Measurements from ENCODE around the gene FUT6. TPM values are rescaled to one million over a fixed set of nuclear protein-coding genes. Genes with fewer than 3 reads are reported as not detected.

Gene FUT6
- total RNA-seq, 1 donor, result not detected

- TF ChIP-seq CTCF (IDR thresholded peaks at IDR 0.05; ENCODE audit: insufficient read depth, low read depth, low read length), result no peak
- H3K4me3 ChIP-seq (ENCODE audit: low read depth, low read length), result no peak overlapping the region
Measured at GRCh38 chr19:5837761-5838352, 1.6 kb downstream of the FUT6 start.

GRCh38 chr19:5832527-5833216, 6.8 kb downstream of the FUT6 start:
- H3K4me3 ChIP-seq (ENCODE audit: low read depth, low read length), result no peak overlapping the region
- TF ChIP-seq CTCF (IDR thresholded peaks at IDR 0.05; ENCODE audit: insufficient read depth, low read depth, low read length), result no peak
- no peak for DNase-seq (ENCODE audit: low read depth)

More at GRCh38 chr19:5837761-5838352, 1.6 kb downstream of the FUT6 start:
- DNase-seq (ENCODE audit: low read depth), result no peak

GRCh38 chr19:5832061-5832460, 7.4 kb downstream of the FUT6 start:
- H3K4me3 ChIP-seq (ENCODE audit: low read depth, low read length), result no peak overlapping the region
- TF ChIP-seq CTCF (IDR thresholded peaks at IDR 0.05; ENCODE audit: insufficient read depth, low read depth, low read length), result no peak
- no peak for DNase-seq (ENCODE audit: low read depth)

GRCh38 chr19:5831159-5831558, 8.3 kb downstream of the FUT6 start:
- no peak for DNase-seq (ENCODE audit: low read depth)
- TF ChIP-seq CTCF (IDR thresholded peaks at IDR 0.05; ENCODE audit: insufficient read depth, low read depth, low read length), result no peak
- no peak overlapping the region for H3K4me3 ChIP-seq (ENCODE audit: low read depth, low read length)

GRCh38 chr19:5829567-5830310, 9.8 kb downstream of the FUT6 start:
- peak overlapping the region; percentile 86 for H3K4me3 ChIP-seq (ENCODE audit: low read depth, low read length)
- no peak for DNase-seq (ENCODE audit: low read depth)
- TF ChIP-seq CTCF (IDR thresholded peaks at IDR 0.05; ENCODE audit: insufficient read depth, low read depth, low read length), result no peak

- peak overlapping the region; percentile 86 for H3K4me3 ChIP-seq (ENCODE audit: low read depth, low read length)
- DNase-seq (ENCODE audit: low read depth), result peak; percentile 89
- no peak for TF ChIP-seq CTCF (IDR thresholded peaks at IDR 0.05; ENCODE audit: insufficient read depth, low read depth, low read length)
Measured at GRCh38 chr19:5828661-5829566, 10.6 kb downstream of the FUT6 start.
